ENCODE data around the gene SLX1B.
"Not testable (repeated sequence)": the region's sequence is repeated elsewhere in the genome, so short reads cannot be mapped to it uniquely, and the experiment has no call there.

- TF ChIP-seq SIN3A (IDR thresholded peaks at IDR 0.05; ENCODE audit: borderline replicate concordance, insufficient read depth, low read depth, low read length); CTCF (IDR thresholded peaks at IDR 0.05); REST (IDR thresholded peaks at IDR 0.05; ENCODE audit: insufficient read depth in 1 of 2, low read depth in 2 of 2, low read length in 1 of 2); POLR2AphosphoS5 (IDR thresholded peaks at IDR 0.05; ENCODE audit: low read depth, low read length); TCF7L2 (IDR thresholded peaks at IDR 0.05; ENCODE audit: low read depth, low read length): not testable (repeated sequence)
These were observed 15.3 kb downstream of the SLX1B start for GRCh38 chr16:29469660-29470059.

Data from Panc1 (cell line).